WTC11 (cell line): Measurements from ENCODE around the gene EGFR. TPM values are rescaled to one million over a fixed set of nuclear protein-coding genes. Genes with fewer than 3 reads are reported as not detected.

Experiments used
- ATAC-seq: fragments of 200-7000 bp; cut with Tn5 transposase; 2 replicates; pipeline ENCODE4 v1.10.0; 2021; ENCODE audit warnings: mild to moderate bottlenecking, moderate library complexity
- CTCF ChIA-PET: fragments of 300-600 bp; sonication (Branson Sonifier 250); formaldehyde crosslinking; loops from one replicate; lab custom pipeline; 2021; ENCODE audit warnings: antibody characterized with exemption; lab: Charles Lee
- POLR2A ChIA-PET: fragments of 350-600 bp; sonication (Branson Sonifier 250); formaldehyde crosslinking; loops from one replicate; lab custom pipeline; 2021; ENCODE audit warnings: antibody characterized with exemption; lab: Charles Lee
- DNase-seq: peaks from one replicate; pipeline ENCODE4 v3.0.0; 2021; ENCODE audit warnings: low spot score
- H3K27ac Mint-ChIP-seq: 2 replicates; pipeline ENCODE4 v1.8.0; 2021; ENCODE audit warnings: mixed read lengths
- H3K27me3 Mint-ChIP-seq: 2 replicates; pipeline ENCODE4 v1.8.0; 2021; ENCODE audit warnings: low read depth, mild to moderate bottlenecking, moderate library complexity, mixed read lengths
- H3K36me3 Mint-ChIP-seq: 2 replicates; pipeline ENCODE4 v1.8.0; 2021; ENCODE audit warnings: mixed read lengths
- H3K4me1 Mint-ChIP-seq: 2 replicates; pipeline ENCODE4 v1.8.0; 2022; ENCODE audit warnings: mixed read lengths
- H3K4me3 Mint-ChIP-seq: 2 replicates; pipeline ENCODE4 v1.8.0; 2021; ENCODE audit warnings: mild to moderate bottlenecking, moderate library complexity, mixed read lengths
- H3K9me3 Mint-ChIP-seq: 2 replicates; pipeline ENCODE4 v1.8.0; 2021; ENCODE audit warnings: mixed read lengths
- AR ChIP-seq: fragments of 250-450 bp; sonication (Bioruptor Pico); IDR thresholded peaks from 2 replicates; pipeline ENCODE4 v1.9.0; 2021; ENCODE audit warnings: mild to moderate bottlenecking
- CREM ChIP-seq: sonication (generic); formaldehyde crosslinking; IDR thresholded peaks from 2 replicates; pipeline ENCODE4 v1.8.1; 2022; ENCODE audit warnings: mild to moderate bottlenecking, missing genetic modification reagents, moderate library complexity
- CTCF ChIP-seq: fragments of 200-600 bp; IDR thresholded peaks from 2 replicates; pipeline ENCODE4 v1.8.0; 2022; ENCODE audit warnings: antibody characterized with exemption
- FOXJ3 ChIP-seq: sonication (generic); formaldehyde crosslinking; IDR thresholded peaks from 2 replicates; pipeline ENCODE4 v1.9.0; 2021; ENCODE audit warnings: missing genetic modification reagents, mild to moderate bottlenecking, borderline replicate concordance
- FOXP1 ChIP-seq: sonication (generic); formaldehyde crosslinking; IDR thresholded peaks from 2 replicates; pipeline ENCODE4 v1.8.0; 2022; ENCODE audit warnings: missing genetic modification reagents, mild to moderate bottlenecking, moderate library complexity, borderline replicate concordance
- JUN ChIP-seq: sonication (generic); formaldehyde crosslinking; IDR thresholded peaks from 2 replicates; pipeline ENCODE4 v1.8.0; 2023; ENCODE audit warnings: mild to moderate bottlenecking, missing genetic modification reagents
- MLX ChIP-seq: sonication (generic); formaldehyde crosslinking; IDR thresholded peaks from 2 replicates; pipeline ENCODE4 v1.8.1; 2023; ENCODE audit warnings: mild to moderate bottlenecking, missing genetic modification reagents, moderate library complexity
- MXD4 ChIP-seq: fragments of 250-450 bp; sonication (Bioruptor Pico); IDR thresholded peaks from 2 replicates; pipeline ENCODE4 v1.8.0; 2021; ENCODE audit warnings: mild to moderate bottlenecking, moderate library complexity, borderline replicate concordance
- NFATC4 ChIP-seq: fragments of 250-450 bp; sonication (Bioruptor Pico); IDR thresholded peaks from 2 replicates; pipeline ENCODE4 v1.9.0; 2021; ENCODE audit warnings: mild to moderate bottlenecking
- NR2C2 ChIP-seq: sonication (generic); formaldehyde crosslinking; IDR thresholded peaks from 2 replicates; pipeline ENCODE4 v1.8.0; 2022; ENCODE audit warnings: mild to moderate bottlenecking, missing genetic modification reagents
- RORB ChIP-seq: fragments of 250-450 bp; sonication (Bioruptor Pico); IDR thresholded peaks from 2 replicates; pipeline ENCODE4 v1.9.0; 2021; ENCODE audit warnings: mild to moderate bottlenecking
- SMAD4 ChIP-seq: sonication (generic); formaldehyde crosslinking; IDR thresholded peaks from 2 replicates; pipeline ENCODE4 v1.8.0; 2022; ENCODE audit warnings: mild to moderate bottlenecking, missing genetic modification reagents
- TEAD4 ChIP-seq: sonication (generic); formaldehyde crosslinking; IDR thresholded peaks from 2 replicates; pipeline ENCODE4 v1.8.0; 2022; ENCODE audit warnings: mild to moderate bottlenecking, missing genetic modification reagents
- USF1 ChIP-seq: sonication (generic); formaldehyde crosslinking; IDR thresholded peaks from 2 replicates; pipeline ENCODE4 v1.8.0; 2022; ENCODE audit warnings: mild to moderate bottlenecking, missing genetic modification reagents
- USF2 ChIP-seq: sonication (generic); formaldehyde crosslinking; IDR thresholded peaks from 2 replicates; pipeline ENCODE4 v1.8.1; 2023; ENCODE audit warnings: mild to moderate bottlenecking, missing genetic modification reagents, moderate library complexity
- ZNF121 ChIP-seq: sonication (generic); formaldehyde crosslinking; IDR thresholded peaks from 2 replicates; pipeline ENCODE4 v1.8.0; 2023; ENCODE audit warnings: missing genetic modification reagents
- ZNF232 ChIP-seq: sonication (generic); formaldehyde crosslinking; IDR thresholded peaks from 2 replicates; pipeline ENCODE4 v1.8.0; 2022; ENCODE audit warnings: mild to moderate bottlenecking, missing genetic modification reagents
- ZNF263 ChIP-seq: sonication (generic); formaldehyde crosslinking; IDR thresholded peaks from 2 replicates; pipeline ENCODE4 v1.8.1; 2022; ENCODE audit warnings: low read depth, mild to moderate bottlenecking, moderate library complexity, missing genetic modification reagents
- ZNF317 ChIP-seq: sonication (generic); formaldehyde crosslinking; IDR thresholded peaks from 2 replicates; pipeline ENCODE4 v1.8.1; 2023; ENCODE audit warnings: low read depth, mild to moderate bottlenecking, moderate library complexity, missing genetic modification reagents, borderline replicate concordance
- ZNF396 ChIP-seq: fragments of 250-450 bp; sonication (Bioruptor Pico); IDR thresholded peaks from 2 replicates; pipeline ENCODE4 v1.8.0; 2021; ENCODE audit warnings: mild to moderate bottlenecking, moderate library complexity, borderline replicate concordance
- total RNA-seq: library from RNA; stranded (reverse); gene quantifications from 3 replicates; pipeline ENCODE4 v1.2.3, GENCODE V29; 2021

Gene EGFR
- total RNA-seq, 1 experiment from 2014 or later = 5.9 TPM

GRCh38 chr7:55199418-55199817 lies 180.6 kb downstream of the EGFR start (continued):
- TF ChIP-seq AR (CRISPR knock-in tag) = no peak
- no peak for TF ChIP-seq FOXJ3 (CRISPR knock-in tag)
- no peak for TF ChIP-seq ZNF232 (CRISPR knock-in tag)
- no peak for TF ChIP-seq MLX (CRISPR knock-in tag)
- no peak for TF ChIP-seq FOXP1 (CRISPR knock-in tag)
- no peak for TF ChIP-seq TEAD4
- TF ChIP-seq CTCF = no peak

- ChIA-PET POLR2A (no interaction called here), CTCF (no interaction called here)
- DNase-seq = no peak
- H3K36me3 Mint-ChIP-seq = no peaks in the 10 kb centered on the region
- no peaks in the 10 kb centered on the region for H3K9me3 Mint-ChIP-seq
- no peak overlapping the region for H3K4me3 Mint-ChIP-seq
- H3K27me3 Mint-ChIP-seq = no peaks in the 10 kb centered on the region
- peaks cover 17% of the 10 kb centered on the region for H3K4me1 Mint-ChIP-seq
- no peak for ATAC-seq
- no peak for TF ChIP-seq NFATC4
- TF ChIP-seq ZNF317 (CRISPR knock-in tag) = no peak
- TF ChIP-seq USF1 (CRISPR knock-in tag) = no peak
- no peak for TF ChIP-seq NR2C2 (CRISPR knock-in tag)
- no peak for TF ChIP-seq MXD4 (CRISPR knock-in tag)
- no peak for TF ChIP-seq SMAD4 (CRISPR knock-in tag)
- no peak for TF ChIP-seq TEAD4
- no peak for TF ChIP-seq AR (CRISPR knock-in tag)
- no peak for TF ChIP-seq JUN (CRISPR knock-in tag)
- no peak for TF ChIP-seq RORB (CRISPR knock-in tag)
- TF ChIP-seq FOXJ3 (CRISPR knock-in tag) = no peak
- no peak for TF ChIP-seq ZNF121 (CRISPR knock-in tag)
- no peak for TF ChIP-seq CREM (CRISPR knock-in tag)
- TF ChIP-seq ZNF396 (CRISPR knock-in tag) = no peak
- no peak for TF ChIP-seq ZNF263 (CRISPR knock-in tag)
- no peak for TF ChIP-seq USF2 (CRISPR knock-in tag)
- no peak overlapping the region; the same call in 1 of the 2 replicates for H3K27ac Mint-ChIP-seq
These were observed 181.6 kb downstream of the EGFR start for GRCh38 chr7:55200441-55200840.
